ENCODE data around the gene BCDIN3D. TPM values are rescaled to one million over a fixed set of nuclear protein-coding genes. Genes with fewer than 3 reads are reported as not detected.

The BCDIN3D gene
- total and polyA plus RNA-seq, 10 of the 15 experiments (the other 5 are each of a cell fraction or from before 2014, with no cell fraction given): 3.7 to 7.2 (median 6.4) TPM

DNA sequence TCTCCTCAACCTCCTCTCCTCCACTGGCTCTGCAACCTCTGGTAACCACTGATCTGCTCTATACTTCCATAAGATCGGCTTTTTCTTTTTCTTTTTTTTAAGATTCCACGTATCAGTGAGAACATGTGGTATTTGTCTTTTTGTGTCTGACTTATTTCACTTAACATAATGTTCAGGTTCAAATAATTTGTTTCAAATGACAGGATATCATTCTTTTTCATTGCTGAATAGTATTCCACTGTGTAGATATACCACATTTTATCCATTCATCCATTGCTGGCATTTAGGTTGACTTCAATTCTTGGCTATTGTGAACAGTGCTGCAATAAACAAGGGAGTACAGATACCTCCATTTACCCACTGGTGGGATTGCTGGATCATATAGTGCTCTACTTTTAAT, 55.2 kb downstream of the BCDIN3D start:
- DNase-seq (ENCODE audit: low read depth, low spot score): no peak
- 100% methylated on average over 2 of the region's 2 CpGs for WGBS (ENCODE audit: insufficient coverage, insufficient replicate concordance, low lambda C conversion rate, missing lambda C conversion rate)
- no peak overlapping the region for H3K4me3 ChIP-seq
- ChIA-PET CTCF (interaction anchor here (0.6 kb wide), 1 partner anchor 781 kb away, joined by 4 read pairs; no protein-coding TSS in a partner anchor), POLR2A (no interaction called here), SMC1A (ENCODE audit: uncharacterized antibody, unreplicated experiment) (interaction anchor here (0.7 kb wide), 1 partner anchor 10 kb away, joined by 3 read pairs; no protein-coding TSS in a partner anchor), RAD21 (ENCODE audit: unreplicated experiment) (interaction anchor here (0.7 kb wide), 1 partner anchor 150 kb away, joined by 3 read pairs; no protein-coding TSS in a partner anchor)
- no peaks in the 10 kb centered on the region for H3K4me1 ChIP-seq (ENCODE audit: control insufficient read depth, insufficient read depth, low read length)
- in situ Hi-C loops (cut with MboI): no loop called here
- no peaks in the 10 kb centered on the region for H3K79me2 ChIP-seq (ENCODE audit: control insufficient read depth, insufficient read depth, low read length)
- FAIRE-seq: peak; percentile 31
- no peak overlapping the region for H2AFZ ChIP-seq (ENCODE audit: control insufficient read depth, low read depth, low read length)
- no peak overlapping the region for H3K9ac ChIP-seq (ENCODE audit: control insufficient read depth, insufficient read depth, low read length)
- H3K36me3 ChIP-seq (ENCODE audit: control insufficient read depth in 2 of 2, insufficient read depth in 2 of 2, low read length in 1 of 2): no peaks in the 10 kb centered on the region
- H3K27ac ChIP-seq (ENCODE audit: control insufficient read depth, insufficient read depth): no peak overlapping the region
- no peaks in the 10 kb centered on the region for H4K20me1 ChIP-seq (ENCODE audit: control insufficient read depth, insufficient read depth)
- no peak for ATAC-seq
- no peak overlapping the region for H3K4me2 ChIP-seq (ENCODE audit: control insufficient read depth, insufficient read depth)
- H3K27me3 ChIP-seq (replicated peaks in 1 of 2; ENCODE audit: control insufficient read depth in 2 of 2, insufficient read depth in 2 of 2, low read length in 1 of 2): no peaks in the 10 kb centered on the region; a peak in 1 of 4 replicates
- H3K9me3 ChIP-seq (replicated peaks; ENCODE audit: control insufficient read depth, insufficient read depth, low read length): no peaks in the 10 kb centered on the region; the same call in 2 of the 3 replicates
- intact Hi-C loops (cut with micrococcal nuclease; ENCODE audit: unreplicated experiment): no loop called here
- BruUV-seq (replicated peaks): TSS peak; percentile 42
- TF ChIP-seq, protein P1, sequence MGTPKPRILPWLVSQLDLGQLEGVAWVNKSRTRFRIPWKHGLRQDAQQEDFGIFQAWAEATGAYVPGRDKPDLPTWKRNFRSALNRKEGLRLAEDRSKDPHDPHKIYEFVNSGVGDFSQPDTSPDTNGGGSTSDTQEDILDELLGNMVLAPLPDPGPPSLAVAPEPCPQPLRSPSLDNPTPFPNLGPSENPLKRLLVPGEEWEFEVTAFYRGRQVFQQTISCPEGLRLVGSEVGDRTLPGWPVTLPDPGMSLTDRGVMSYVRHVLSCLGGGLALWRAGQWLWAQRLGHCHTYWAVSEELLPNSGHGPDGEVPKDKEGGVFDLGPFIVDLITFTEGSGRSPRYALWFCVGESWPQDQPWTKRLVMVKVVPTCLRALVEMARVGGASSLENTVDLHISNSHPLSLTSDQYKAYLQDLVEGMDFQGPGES (IDR thresholded peaks at IDR 0.05): no peak
- TF ChIP-seq CHD2 (IDR thresholded peaks at IDR 0.05; ENCODE audit: borderline replicate concordance, low read depth, low read length): no peak
- TF ChIP-seq, protein P2, sequence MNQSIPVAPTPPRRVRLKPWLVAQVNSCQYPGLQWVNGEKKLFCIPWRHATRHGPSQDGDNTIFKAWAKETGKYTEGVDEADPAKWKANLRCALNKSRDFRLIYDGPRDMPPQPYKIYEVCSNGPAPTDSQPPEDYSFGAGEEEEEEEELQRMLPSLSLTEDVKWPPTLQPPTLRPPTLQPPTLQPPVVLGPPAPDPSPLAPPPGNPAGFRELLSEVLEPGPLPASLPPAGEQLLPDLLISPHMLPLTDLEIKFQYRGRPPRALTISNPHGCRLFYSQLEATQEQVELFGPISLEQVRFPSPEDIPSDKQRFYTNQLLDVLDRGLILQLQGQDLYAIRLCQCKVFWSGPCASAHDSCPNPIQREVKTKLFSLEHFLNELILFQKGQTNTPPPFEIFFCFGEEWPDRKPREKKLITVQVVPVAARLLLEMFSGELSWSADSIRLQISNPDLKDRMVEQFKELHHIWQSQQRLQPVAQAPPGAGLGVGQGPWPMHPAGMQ (IDR thresholded peaks at IDR 0.05; ENCODE audit: borderline replicate concordance): no peak
- no peak for TF ChIP-seq ZNF24 (IDR thresholded peaks at IDR 0.05)
- TF ChIP-seq ZNF217 (IDR thresholded peaks at IDR 0.05): no peak
- TF ChIP-seq SUPT20H (IDR thresholded peaks at IDR 0.05; ENCODE audit: borderline replicate concordance, control insufficient read depth, low read depth, low read length): no peak
- TF ChIP-seq, protein P3, sequence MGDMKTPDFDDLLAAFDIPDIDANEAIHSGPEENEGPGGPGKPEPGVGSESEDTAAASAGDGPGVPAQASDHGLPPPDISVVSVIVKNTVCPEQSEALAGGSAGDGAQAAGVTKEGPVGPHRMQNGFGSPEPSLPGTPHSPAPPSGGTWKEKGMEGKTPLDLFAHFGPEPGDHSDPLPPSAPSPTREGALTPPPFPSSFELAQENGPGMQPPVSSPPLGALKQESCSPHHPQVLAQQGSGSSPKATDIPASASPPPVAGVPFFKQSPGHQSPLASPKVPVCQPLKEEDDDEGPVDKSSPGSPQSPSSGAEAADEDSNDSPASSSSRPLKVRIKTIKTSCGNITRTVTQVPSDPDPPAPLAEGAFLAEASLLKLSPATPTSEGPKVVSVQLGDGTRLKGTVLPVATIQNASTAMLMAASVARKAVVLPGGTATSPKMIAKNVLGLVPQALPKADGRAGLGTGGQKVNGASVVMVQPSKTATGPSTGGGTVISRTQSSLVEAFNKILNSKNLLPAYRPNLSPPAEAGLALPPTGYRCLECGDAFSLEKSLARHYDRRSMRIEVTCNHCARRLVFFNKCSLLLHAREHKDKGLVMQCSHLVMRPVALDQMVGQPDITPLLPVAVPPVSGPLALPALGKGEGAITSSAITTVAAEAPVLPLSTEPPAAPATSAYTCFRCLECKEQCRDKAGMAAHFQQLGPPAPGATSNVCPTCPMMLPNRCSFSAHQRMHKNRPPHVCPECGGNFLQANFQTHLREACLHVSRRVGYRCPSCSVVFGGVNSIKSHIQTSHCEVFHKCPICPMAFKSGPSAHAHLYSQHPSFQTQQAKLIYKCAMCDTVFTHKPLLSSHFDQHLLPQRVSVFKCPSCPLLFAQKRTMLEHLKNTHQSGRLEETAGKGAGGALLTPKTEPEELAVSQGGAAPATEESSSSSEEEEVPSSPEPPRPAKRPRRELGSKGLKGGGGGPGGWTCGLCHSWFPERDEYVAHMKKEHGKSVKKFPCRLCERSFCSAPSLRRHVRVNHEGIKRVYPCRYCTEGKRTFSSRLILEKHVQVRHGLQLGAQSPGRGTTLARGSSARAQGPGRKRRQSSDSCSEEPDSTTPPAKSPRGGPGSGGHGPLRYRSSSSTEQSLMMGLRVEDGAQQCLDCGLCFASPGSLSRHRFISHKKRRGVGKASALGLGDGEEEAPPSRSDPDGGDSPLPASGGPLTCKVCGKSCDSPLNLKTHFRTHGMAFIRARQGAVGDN (IDR thresholded peaks at IDR 0.05): no peak
- TF ChIP-seq SREBF1 (IDR thresholded peaks at IDR 0.05; ENCODE audit: low read length): no peak
- TF ChIP-seq, protein P4, sequence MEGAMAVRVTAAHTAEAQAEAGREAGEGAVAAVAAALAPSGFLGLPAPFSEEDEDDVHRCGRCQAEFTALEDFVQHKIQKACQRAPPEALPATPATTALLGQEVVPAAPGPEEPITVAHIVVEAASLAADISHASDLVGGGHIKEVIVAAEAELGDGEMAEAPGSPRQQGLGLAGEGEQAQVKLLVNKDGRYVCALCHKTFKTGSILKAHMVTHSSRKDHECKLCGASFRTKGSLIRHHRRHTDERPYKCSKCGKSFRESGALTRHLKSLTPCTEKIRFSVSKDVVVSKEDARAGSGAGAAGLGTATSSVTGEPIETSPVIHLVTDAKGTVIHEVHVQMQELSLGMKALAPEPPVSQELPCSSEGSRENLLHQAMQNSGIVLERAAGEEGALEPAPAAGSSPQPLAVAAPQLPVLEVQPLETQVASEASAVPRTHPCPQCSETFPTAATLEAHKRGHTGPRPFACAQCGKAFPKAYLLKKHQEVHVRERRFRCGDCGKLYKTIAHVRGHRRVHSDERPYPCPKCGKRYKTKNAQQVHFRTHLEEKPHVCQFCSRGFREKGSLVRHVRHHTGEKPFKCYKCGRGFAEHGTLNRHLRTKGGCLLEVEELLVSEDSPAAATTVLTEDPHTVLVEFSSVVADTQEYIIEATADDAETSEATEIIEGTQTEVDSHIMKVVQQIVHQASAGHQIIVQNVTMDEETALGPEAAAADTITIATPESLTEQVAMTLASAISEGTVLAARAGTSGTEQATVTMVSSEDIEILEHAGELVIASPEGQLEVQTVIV (IDR thresholded peaks at IDR 0.05; ENCODE audit: borderline replicate concordance, partially characterized antibody): no peak
- no peak for TF ChIP-seq HDAC6 (IDR thresholded peaks at IDR 0.05; ENCODE audit: unreplicated experiment)
- TF ChIP-seq PAX5 (IDR thresholded peaks at IDR 0.05; ENCODE audit: borderline replicate concordance, low read depth, low read length): no peak
- TF ChIP-seq TARDBP (IDR thresholded peaks at IDR 0.05; ENCODE audit: borderline replicate concordance): no peak
